H7 (cell line): ENCODE results near the gene BSCL2. TPM values are rescaled to one million over a fixed set of nuclear protein-coding genes. Genes with fewer than 3 reads are reported as not detected.

ENCODE experiments used
- DNase-seq: peaks from one replicate; pipeline ENCODE4 v3.0.0; 2012
- H3K27me3 ChIP-seq: 2 replicates; pipeline ENCODE4 v1.6.0; 2011; ENCODE audit warnings: mild to moderate bottlenecking, low read length; ENCODE audit not compliant: control insufficient read depth, insufficient read depth
- H3K36me3 ChIP-seq: replicated peaks from 2 replicates; pipeline ENCODE4 v1.5.1; 2011; ENCODE audit warnings: low read length; ENCODE audit not compliant: control insufficient read depth, insufficient read depth
- H3K4me3 ChIP-seq: 2 replicates; pipeline ENCODE4 v1.5.1; 2011; ENCODE audit warnings: low read depth, mild to moderate bottlenecking, control low read depth, low read length, moderate library complexity; ENCODE audit not compliant: insufficient read depth
- total RNA-seq: library from RNA; depleted of rRNA; stranded (reverse); fragments of >200 nt; shearing (Covaris generic); gene quantifications from 2 replicates; pipeline ENCODE4 v1.2.3, GENCODE V29; 2014

Gene BSCL2
- total RNA-seq, 1 experiment from 2014 or later = 200 TPM

DNA sequence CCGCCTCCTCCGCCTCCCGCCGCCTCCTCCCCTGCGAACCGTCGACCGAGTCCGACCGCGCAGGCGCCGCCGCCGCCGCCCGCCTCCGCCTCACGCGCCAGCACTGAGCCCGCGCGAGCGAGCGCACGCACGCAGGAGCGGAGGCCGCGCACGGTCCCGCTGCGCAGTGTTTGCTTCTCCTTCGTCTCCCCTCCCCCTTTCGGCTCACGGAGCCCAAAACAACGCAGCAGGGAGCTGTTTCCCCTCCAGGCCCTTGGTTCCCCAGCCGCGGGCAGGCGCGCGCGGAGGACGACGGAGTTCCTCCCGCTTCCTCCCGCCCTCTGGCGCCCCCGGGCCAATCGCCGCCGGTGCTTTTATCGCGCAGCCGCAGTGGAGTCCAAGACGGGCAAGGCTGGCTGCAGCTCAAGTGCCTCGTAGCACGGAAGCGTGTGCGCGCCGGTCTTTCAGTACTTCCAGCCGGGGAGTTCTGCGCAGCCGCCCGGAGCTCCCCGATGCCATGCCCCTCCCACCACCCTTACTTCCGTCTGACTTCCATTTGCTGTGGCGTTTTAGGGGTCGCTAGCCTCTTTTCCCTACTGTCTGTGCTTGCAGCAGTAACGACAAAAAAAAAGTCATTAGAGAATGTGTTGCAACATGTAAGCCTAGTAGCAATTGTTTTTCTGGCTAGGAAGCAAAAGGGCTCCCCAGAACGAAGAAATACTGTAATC is 20.1 kb upstream of the BSCL2 start, which contains the start of gene HNRNPUL2:
TSS of gene HNRNPUL2 (minus strand) at position 293 of the 707 bp plus-strand sequence. CDS start 301 bp downstream, outside the sequence.
- peak within 1 kb of the TSS; percentile 99 for H3K4me3 ChIP-seq
- H3K36me3 ChIP-seq = peaks cover 18% of the 10 kb centered on the region
- no peaks in the 10 kb centered on the region for H3K27me3 ChIP-seq
- peak; percentile 99 for DNase-seq

- no peak for DNase-seq
- Histone ChIP-seq H3K4me3 (peak overlapping the region; percentile 99), H3K36me3 (peaks cover 23% of the 10 kb centered on the region), H3K27me3 (no peaks in the 10 kb centered on the region)
These were observed 19.6 kb upstream of the BSCL2 start for GRCh38 chr11:62726915-62727164.

GRCh38 chr11:62726156-62726914 is 19.1 kb upstream of the BSCL2 start:
- no peaks in the 10 kb centered on the region for H3K27me3 ChIP-seq
- peaks cover 28% of the 10 kb centered on the region for H3K36me3 ChIP-seq
- no peak for DNase-seq
- peak overlapping the region; percentile 99 for H3K4me3 ChIP-seq

GRCh38 chr11:62725646-62726045 is 18.4 kb upstream of the BSCL2 start:
- no peaks in the 10 kb centered on the region for H3K27me3 ChIP-seq
- no peak for DNase-seq
- peak overlapping the region; percentile 99 for H3K4me3 ChIP-seq
- H3K36me3 ChIP-seq = peaks cover 34% of the 10 kb centered on the region

GRCh38 chr11:62724171-62724570 is 16.9 kb upstream of the BSCL2 start:
- Histone ChIP-seq H3K4me3 (no peak overlapping the region), H3K27me3 (no peaks in the 10 kb centered on the region), H3K36me3 (peaks cover 45% of the 10 kb centered on the region)
- DNase-seq = no peak

GRCh38 chr11:62721994-62722393 is 14.8 kb upstream of the BSCL2 start:
- DNase-seq = peak; percentile 48
- peaks cover 57% of the 10 kb centered on the region for H3K36me3 ChIP-seq
- H3K4me3 ChIP-seq = no peak overlapping the region
- H3K27me3 ChIP-seq = no peaks in the 10 kb centered on the region

DNA sequence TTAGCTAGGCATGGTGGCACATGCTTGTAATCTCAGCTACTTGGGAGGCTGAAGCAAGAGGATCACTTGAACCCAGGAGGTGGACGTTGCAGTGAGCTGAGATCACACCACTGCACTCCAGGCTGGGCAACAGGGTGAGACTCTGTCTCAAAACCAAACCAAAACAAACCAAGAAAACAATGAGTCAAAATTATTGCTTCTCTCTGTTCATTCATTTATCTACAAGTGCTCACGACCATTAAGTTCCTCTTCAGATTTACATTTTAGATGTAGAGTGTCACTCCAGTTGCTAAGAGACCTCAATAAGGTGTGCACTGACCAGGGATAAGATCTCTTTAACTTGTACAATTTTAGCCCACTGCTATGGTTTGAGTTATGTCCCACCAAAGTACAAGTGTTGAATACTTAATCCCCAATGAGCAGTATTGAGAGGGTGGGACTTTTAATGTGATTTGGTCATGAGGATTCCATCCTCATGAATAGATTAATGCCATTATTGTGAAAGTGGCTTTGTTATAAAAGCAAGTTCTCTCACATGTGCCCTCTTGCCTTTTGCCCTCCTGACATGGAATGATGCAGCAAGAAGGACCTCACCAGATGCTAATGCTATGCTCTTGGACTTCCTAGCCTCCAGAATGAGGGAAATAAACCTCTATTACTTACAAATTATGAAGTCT is 12.2 kb upstream of the BSCL2 start:
- H3K27me3 ChIP-seq = no peaks in the 10 kb centered on the region
- H3K36me3 ChIP-seq = peaks cover 78% of the 10 kb centered on the region
- DNase-seq = no peak
- no peak overlapping the region for H3K4me3 ChIP-seq

GRCh38 chr11:62716816-62717215 is 9.6 kb upstream of the BSCL2 start:
- Histone ChIP-seq H3K27me3 (no peaks in the 10 kb centered on the region), H3K4me3 (no peak overlapping the region), H3K36me3 (peaks cover 70% of the 10 kb centered on the region)
- no peak for DNase-seq

DNA sequence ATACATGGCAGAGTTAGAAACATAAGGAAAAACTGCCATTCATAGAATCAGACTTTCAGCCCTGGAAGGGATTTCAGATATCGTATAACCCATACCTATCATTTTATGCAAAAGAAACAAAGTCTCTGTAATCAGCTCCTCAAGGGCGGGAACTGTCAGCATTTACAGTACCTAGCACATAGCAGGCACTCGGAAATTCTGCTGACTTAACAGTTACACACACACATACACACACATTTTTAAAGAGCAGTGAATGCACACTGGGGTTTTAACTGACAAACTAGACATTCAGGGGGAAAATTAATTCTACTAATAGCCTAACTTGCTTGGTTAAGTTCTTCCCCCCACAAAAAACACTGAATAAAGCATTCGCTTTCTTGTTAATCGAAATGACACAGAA is 9.0 kb upstream of the BSCL2 start:
- no peak for DNase-seq
- no peaks in the 10 kb centered on the region for H3K27me3 ChIP-seq
- H3K4me3 ChIP-seq = no peak overlapping the region
- H3K36me3 ChIP-seq = peaks cover 65% of the 10 kb centered on the region

- Histone ChIP-seq H3K4me3 (no peak overlapping the region), H3K36me3 (peaks cover 60% of the 10 kb centered on the region), H3K27me3 (no peaks in the 10 kb centered on the region)
- DNase-seq = peak; percentile 70
These were observed 8.2 kb upstream of the BSCL2 start for GRCh38 chr11:62715150-62716130.

GRCh38 chr11:62713343-62713742 is 6.1 kb upstream of the BSCL2 start:
- H3K36me3 ChIP-seq = peaks cover 44% of the 10 kb centered on the region
- no peaks in the 10 kb centered on the region for H3K27me3 ChIP-seq
- peak; percentile 26 for DNase-seq
- H3K4me3 ChIP-seq = no peak overlapping the region

DNA sequence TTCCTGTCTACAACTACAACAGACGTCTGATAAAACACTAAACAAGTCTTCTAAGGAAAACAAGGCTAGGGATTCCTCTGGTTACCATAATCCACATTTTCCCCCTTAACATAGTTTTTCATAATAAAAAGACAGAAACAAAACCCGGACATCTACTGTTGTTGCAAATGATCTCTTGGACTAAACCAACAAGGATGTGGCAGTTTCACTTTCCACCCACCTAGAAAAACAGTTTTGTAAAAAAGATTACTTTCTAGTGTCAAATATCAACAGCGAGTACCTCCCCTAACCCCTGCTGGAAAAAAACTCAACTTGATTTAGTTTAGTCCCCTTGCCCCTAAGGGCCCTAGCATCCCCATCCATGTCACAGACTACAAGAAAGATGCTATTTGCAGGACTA is 5.6 kb upstream of the BSCL2 start:
- H3K4me3 ChIP-seq = no peak overlapping the region
- DNase-seq = no peak
- no peaks in the 10 kb centered on the region for H3K27me3 ChIP-seq
- H3K36me3 ChIP-seq = peaks cover 43% of the 10 kb centered on the region

- H3K4me3 ChIP-seq = no peak overlapping the region
- no peak for DNase-seq
- peaks cover 39% of the 10 kb centered on the region for H3K36me3 ChIP-seq
- H3K27me3 ChIP-seq = no peaks in the 10 kb centered on the region
These were observed 5.1 kb upstream of the BSCL2 start for GRCh38 chr11:62712276-62712812.

DNA sequence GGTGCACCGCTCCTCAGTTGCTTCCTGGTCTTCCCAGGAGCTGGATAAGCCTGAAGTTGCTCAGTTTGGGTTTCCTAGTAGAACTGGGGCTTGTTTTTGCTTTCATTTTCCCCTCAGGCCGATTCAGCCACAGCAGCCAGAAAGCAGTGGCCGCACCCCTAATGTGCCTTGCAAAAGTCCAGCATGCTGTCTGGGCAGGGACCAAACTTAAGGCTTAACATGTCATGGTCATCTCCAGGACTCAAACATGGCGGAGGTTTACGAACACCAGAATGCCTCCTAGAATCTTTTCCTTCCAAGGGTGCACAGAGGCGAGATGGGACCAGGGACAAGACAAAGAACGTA is 2.7 kb upstream of the BSCL2 start:
- no peak for DNase-seq
- peak overlapping the region; percentile 65 for H3K4me3 ChIP-seq
- peaks cover 20% of the 10 kb centered on the region for H3K36me3 ChIP-seq
- H3K27me3 ChIP-seq = no peaks in the 10 kb centered on the region
